AG10803 (cell line): ENCODE data around the gene SLC12A4.
A peak's percentile ranks its signal among the peaks of the same experiment; 100 is the strongest.

Experiments
- DNase-seq: peaks from one replicate; pipeline ENCODE4 v3.0.0; 2010; ENCODE audit warnings: low read depth
- H3K4me3 ChIP-seq: 2 replicates; pipeline ENCODE4 v1.5.1; 2011; ENCODE audit warnings: mild to moderate bottlenecking, low read length, control low read depth
- CTCF ChIP-seq: conservative IDR thresholded peaks from 2 replicates; pipeline ENCODE4 v1.5.1; 2011; ENCODE audit warnings: mild to moderate bottlenecking, low read length, control low read depth, inconsistent platforms

The SLC12A4 gene

GRCh38 chr16:67959536-67960329 lies 8.7 kb downstream of the SLC12A4 start:
- no peak overlapping the region for H3K4me3 ChIP-seq
- peak; percentile 61 for DNase-seq
- TF ChIP-seq CTCF: no peak

GRCh38 chr16:67957622-67958021 lies 10.8 kb downstream of the SLC12A4 start:
- no peak for DNase-seq
- no peak for TF ChIP-seq CTCF
- H3K4me3 ChIP-seq: no peak overlapping the region

- TF ChIP-seq CTCF: no peak
- no peak overlapping the region for H3K4me3 ChIP-seq
These were observed 13.8 kb downstream of the SLC12A4 start for GRCh38 chr16:67954421-67955196.

GRCh38 chr16:67953641-67954375 lies 14.6 kb downstream of the SLC12A4 start:
- H3K4me3 ChIP-seq: no peak overlapping the region
- no peak for TF ChIP-seq CTCF
- DNase-seq: no peak

More at GRCh38 chr16:67954421-67955196, 13.8 kb downstream of the SLC12A4 start:
- DNase-seq: no peak

GRCh38 chr16:67951485-67951884 lies 17.0 kb downstream of the SLC12A4 start:
- H3K4me3 ChIP-seq: no peak overlapping the region
- no peak for TF ChIP-seq CTCF
- DNase-seq: no peak

- DNase-seq: no peak
These were observed 18.0 kb downstream of the SLC12A4 start for GRCh38 chr16:67950335-67950843.

More at GRCh38 chr16:67950335-67950843, 18.0 kb downstream of the SLC12A4 start:
- no peak overlapping the region for H3K4me3 ChIP-seq
- TF ChIP-seq CTCF: no peak
